Germinal center (tissue), 1 donor: Measurements from ENCODE around the gene PCP4L1.
A peak's percentile ranks its signal among the peaks of the same experiment; 100 is the strongest.

Experiments used
- DNase-seq: peaks from one replicate; pipeline ENCODE4 v3.0.0; 2012; ENCODE audit warnings: mixed read lengths, low spot score

The PCP4L1 gene

DNA sequence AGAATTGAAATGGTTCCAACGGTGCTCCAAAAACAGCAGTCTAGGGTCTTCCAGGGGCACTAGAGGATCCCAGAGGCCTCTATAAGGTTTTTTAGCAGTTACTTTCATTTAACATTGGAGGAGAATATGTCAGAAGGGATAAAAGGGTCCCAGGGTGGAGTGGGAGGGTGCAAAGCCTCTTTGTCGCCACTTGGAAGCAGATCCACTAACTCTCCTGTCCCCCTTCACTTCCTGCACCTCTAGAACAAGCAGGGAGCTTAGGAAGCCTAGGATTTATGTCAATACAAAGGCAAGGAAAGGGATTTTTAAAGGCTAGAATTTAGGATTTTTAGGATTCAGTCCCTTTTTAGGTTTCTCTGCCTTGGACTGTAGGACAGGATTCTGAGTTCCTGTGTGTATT lies 8.3 kb downstream of the PCP4L1 start:
- DNase-seq, result no peak

- DNase-seq, result no peak
These were observed 8.8 kb downstream of the PCP4L1 start for GRCh38 chr1:161267321-161267720.

- no peak for DNase-seq
These were observed 14.9 kb downstream of the PCP4L1 start for GRCh38 chr1:161273402-161273801.

DNA sequence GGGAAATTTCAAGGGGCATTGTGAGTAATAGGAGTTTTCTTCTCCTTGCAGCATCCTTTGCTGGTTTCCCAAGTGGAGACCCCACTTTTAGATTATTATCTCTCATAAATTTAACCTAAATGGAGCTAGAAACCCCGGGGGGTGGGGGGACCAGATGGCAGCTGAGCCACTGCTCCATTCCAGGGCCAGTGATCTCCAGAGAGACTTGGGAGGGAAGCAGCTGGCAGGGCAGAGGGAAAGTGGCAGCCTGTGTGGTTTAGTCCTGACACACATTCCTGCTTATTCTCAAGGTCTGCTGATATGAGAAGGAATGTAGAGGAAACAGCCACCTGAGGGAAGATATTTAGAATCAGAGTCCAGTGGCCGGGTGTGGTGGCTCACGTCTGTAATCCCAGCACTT lies 16.3 kb downstream of the PCP4L1 start:
- no peak for DNase-seq

GRCh38 chr1:161282991-161283390 lies 24.4 kb downstream of the PCP4L1 start:
- no peak for DNase-seq

DNA sequence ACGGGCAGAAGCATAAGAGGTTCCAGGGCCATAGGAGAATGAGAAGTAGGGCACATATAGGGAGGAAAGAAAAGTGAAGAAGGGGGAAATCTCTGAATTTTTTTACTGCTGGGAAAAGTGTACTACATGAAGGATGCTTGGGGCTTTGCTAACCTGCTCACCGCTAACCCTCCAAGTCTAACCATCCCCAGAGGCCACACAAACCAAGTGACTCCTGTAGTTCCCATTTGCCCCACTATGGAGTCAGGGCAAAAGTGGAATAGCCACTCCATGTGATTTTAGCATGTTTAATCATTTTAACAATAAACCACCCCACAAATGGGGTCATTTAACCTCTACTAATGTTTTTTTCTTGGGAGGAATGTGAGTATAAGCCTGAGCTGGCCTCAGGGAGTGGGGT lies 26.6 kb downstream of the PCP4L1 start:
- DNase-seq, result no peak

DNA sequence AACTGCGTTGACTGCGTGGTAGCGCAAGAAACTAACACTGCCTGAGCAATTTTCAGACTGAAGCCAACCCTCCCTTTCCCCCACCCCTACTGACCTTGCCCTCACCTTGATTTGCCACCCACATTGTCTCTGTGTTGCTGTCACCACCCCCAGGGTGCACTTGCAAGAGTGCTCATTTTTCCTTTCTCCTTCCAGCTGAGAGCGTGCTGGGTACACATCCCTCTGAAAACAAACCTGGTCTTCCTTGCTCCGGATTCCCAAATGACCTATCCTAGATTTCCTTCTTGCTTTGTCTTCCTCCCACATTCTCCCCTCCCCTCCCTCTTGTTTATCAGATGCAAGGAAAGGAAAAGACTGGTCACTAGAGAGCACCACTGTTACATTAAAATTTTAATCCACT lies 27.0 kb downstream of the PCP4L1 start:
- DNase-seq, result no peak

- no peak for DNase-seq
These were observed 29.0 kb downstream of the PCP4L1 start for GRCh38 chr1:161287482-161288054.

GRCh38 chr1:161290779-161291178 lies 32.2 kb downstream of the PCP4L1 start:
- DNase-seq, result no peak

- DNase-seq, result no peak
These were observed 38.9 kb downstream of the PCP4L1 start for GRCh38 chr1:161297415-161297814.

DNA sequence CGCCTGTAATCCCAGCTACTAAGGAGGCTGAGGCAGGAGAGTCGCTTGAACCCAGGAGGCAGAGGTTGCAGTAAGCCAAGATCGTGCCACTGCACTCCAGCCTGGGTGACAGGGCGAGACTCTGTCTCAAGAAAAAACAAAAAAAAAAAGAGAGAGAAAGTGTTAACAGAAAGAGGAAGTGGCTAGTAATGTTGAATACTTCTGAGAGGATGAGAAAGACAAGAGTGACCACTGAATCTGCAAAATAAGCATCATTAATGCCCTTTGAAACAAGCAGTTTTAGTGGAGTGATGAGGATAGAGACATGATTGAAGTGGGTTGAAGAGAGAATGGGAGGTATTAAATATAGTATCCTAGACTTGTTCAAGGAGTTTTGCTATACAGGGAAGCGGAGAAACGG lies 39.6 kb downstream of the PCP4L1 start:
- no peak for DNase-seq

- no peak for DNase-seq
These were observed 40.8 kb downstream of the PCP4L1 start for GRCh38 chr1:161299347-161299746.

DNA sequence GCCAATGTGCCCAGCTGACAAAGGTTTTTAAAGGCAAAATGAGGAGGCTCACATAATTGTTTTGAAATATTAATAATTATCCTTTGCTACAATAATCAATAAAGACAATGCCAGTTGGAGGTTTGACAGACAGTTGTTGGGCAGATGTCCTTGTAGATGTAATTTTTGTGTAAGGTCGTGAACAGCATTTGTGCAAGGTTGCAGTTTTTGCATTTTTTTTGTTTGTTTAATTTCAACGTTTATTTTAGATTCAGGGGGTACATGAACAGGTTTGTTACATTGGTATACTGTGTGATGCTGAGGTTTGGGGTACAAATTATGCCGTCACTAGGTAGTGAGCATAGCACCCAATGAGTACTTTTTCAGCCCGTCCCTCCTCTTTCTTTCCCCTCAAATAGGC lies 41.9 kb downstream of the PCP4L1 start:
- no peak for DNase-seq

GRCh38 chr1:161304927-161305866 lies 46.7 kb downstream of the PCP4L1 start:
- DNase-seq, result no peak

GRCh38 chr1:161305867-161306519 lies 47.4 kb downstream of the PCP4L1 start:
- DNase-seq, result peak; percentile 96

GRCh38 chr1:161307230-161307768 lies 48.8 kb downstream of the PCP4L1 start:
- peak; percentile 40 for DNase-seq

GRCh38 chr1:161307892-161308638 lies 49.5 kb downstream of the PCP4L1 start:
- no peak for DNase-seq

DNA sequence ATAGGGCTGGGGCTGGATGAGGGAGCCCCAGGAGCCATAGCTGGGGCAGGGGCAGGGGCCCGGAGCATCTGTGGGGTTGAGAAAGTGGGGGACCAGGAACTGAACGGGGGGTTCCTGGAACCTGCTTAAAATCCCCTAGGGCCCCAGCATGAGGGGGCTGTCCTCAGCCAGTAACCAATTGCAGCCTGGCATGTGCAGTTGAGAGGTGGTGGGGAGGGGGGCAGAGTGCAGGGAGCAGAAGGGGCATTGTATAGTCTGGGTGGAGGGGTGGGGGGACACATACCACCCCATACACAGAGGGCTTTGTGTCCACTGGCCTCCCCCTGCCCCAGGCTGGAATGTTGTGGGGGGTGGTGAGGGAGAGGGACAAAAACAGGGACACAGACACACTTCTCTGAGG lies 51.3 kb downstream of the PCP4L1 start, which contains the start of gene MPZ:
Gene MPZ, minus strand, starts transcription at position 101 of the 400 bp plus-strand sequence. Its CDS starts 63 bp downstream, at position 38.
- DNase-seq, result no peak

DNA sequence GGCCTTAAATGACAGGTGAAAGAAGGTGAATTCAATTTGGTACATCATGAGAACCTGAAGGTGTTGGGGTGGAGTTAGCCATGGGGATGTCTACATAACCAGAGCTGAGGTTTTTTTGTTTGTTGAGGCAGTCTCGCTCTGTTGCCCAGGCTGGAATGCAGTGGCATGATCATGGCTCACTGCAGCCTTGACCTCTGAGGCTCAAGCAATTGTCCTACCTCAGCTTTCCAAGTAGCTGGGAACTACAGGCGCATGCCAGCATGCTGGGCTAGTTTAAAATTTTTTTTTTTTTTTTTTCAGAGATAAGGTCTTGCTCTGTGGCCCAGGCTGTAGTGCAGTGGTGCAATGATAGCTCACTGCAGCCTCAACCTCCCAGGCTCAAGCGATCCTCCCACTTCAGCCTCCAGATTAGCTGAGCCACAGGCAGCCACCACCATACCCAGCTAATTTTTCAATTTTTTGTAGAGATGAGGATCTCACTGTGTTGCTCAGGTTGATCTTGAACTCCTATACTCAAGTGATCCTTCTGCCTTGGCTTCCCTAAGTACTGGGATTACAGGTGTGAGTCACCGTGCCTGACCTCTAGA lies 53.1 kb downstream of the PCP4L1 start:
- DNase-seq, result no peak

GRCh38 chr1:161313554-161314200 lies 55.1 kb downstream of the PCP4L1 start:
- DNase-seq, result no peak
